ENCODE results near the gene MGAT1. TPM values are rescaled to one million over a fixed set of nuclear protein-coding genes. Genes with fewer than 3 reads are reported as not detected.

MGAT1 gene
- total RNA-seq, 1 donor from 2014 or later: 137 TPM

DNA sequence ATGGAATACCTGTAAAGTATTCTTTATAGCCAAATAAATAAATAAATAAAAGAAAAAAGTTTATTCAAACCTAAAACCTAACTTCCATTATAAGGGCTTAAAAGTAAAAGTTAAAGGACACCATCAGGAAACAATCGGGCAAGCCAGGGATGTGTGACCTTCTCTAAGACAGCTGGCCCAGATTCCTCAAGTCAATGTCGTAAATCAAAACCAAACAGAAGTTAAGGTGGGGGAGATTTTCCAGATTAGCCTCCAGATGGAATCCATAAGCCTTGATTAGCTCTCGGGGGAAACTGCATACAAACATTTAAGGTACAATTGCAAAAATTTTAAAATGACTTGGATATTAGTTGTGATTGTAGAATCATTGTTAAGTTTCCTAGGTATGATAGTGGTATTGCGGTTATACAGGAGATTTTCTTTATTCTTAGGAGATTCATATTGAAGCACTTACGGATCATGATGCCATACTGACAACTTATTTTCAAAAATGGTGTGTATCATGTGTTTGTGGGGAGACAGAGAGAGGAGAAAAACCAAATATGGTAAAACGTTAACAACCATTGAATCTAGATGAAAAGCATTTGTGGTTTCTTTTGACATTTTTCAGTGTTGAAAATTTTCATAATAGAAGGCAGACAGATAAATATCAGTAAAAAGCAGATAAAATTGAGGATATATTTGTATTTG is 21.5 kb upstream of the MGAT1 start:
- Mint-ChIP-seq H3K9me3 (ENCODE audit: unreplicated experiment) (peaks cover 8% of the 10 kb centered on the region), H3K36me3 (ENCODE audit: unreplicated experiment) (no peaks in the 10 kb centered on the region), H3K27me3 (ENCODE audit: unreplicated experiment) (no peaks in the 10 kb centered on the region), H3K4me3 (ENCODE audit: unreplicated experiment) (no peak overlapping the region), H3K4me1 (ENCODE audit: unreplicated experiment) (peaks cover 17% of the 10 kb centered on the region), H3K27ac (ENCODE audit: unreplicated experiment) (no peak overlapping the region)
- no peak for DNase-seq (ENCODE audit: extremely low spot score, unreplicated experiment)
- TF ChIP-seq, protein P1, sequence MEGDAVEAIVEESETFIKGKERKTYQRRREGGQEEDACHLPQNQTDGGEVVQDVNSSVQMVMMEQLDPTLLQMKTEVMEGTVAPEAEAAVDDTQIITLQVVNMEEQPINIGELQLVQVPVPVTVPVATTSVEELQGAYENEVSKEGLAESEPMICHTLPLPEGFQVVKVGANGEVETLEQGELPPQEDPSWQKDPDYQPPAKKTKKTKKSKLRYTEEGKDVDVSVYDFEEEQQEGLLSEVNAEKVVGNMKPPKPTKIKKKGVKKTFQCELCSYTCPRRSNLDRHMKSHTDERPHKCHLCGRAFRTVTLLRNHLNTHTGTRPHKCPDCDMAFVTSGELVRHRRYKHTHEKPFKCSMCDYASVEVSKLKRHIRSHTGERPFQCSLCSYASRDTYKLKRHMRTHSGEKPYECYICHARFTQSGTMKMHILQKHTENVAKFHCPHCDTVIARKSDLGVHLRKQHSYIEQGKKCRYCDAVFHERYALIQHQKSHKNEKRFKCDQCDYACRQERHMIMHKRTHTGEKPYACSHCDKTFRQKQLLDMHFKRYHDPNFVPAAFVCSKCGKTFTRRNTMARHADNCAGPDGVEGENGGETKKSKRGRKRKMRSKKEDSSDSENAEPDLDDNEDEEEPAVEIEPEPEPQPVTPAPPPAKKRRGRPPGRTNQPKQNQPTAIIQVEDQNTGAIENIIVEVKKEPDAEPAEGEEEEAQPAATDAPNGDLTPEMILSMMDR (IDR thresholded peaks at IDR 0.05): no peak

DNA sequence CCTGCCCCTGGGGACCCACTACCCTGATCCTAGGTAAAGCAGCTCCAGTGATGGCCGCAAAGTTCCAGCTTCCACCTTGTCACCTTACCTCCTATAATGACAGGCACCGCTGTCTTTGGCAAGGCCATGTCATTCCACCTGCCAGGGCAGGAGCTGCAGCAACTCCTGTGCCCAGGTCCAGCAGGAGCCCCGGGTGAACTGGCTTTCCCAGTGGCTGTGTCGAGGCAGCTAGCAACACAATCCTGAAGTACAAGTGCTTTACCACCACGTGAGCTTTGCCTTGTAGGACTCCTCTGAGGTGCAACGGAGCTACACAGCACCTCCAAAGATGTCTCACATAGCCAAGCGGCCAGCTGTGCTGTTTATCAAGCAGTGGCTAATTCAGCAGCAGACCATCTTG is 20.7 kb upstream of the MGAT1 start:
- peaks cover 17% of the 10 kb centered on the region for H3K4me1 Mint-ChIP-seq (ENCODE audit: unreplicated experiment)
- peaks cover 6% of the 10 kb centered on the region for H3K9me3 Mint-ChIP-seq (ENCODE audit: unreplicated experiment)
- H3K27ac Mint-ChIP-seq (ENCODE audit: unreplicated experiment): no peak overlapping the region
- TF ChIP-seq, protein P1 (IDR thresholded peaks at IDR 0.05): no peak
- H3K4me3 Mint-ChIP-seq (ENCODE audit: unreplicated experiment): no peak overlapping the region
- H3K36me3 Mint-ChIP-seq (ENCODE audit: unreplicated experiment): no peaks in the 10 kb centered on the region
- DNase-seq (ENCODE audit: extremely low spot score, unreplicated experiment): no peak
- no peaks in the 10 kb centered on the region for H3K27me3 Mint-ChIP-seq (ENCODE audit: unreplicated experiment)

DNA sequence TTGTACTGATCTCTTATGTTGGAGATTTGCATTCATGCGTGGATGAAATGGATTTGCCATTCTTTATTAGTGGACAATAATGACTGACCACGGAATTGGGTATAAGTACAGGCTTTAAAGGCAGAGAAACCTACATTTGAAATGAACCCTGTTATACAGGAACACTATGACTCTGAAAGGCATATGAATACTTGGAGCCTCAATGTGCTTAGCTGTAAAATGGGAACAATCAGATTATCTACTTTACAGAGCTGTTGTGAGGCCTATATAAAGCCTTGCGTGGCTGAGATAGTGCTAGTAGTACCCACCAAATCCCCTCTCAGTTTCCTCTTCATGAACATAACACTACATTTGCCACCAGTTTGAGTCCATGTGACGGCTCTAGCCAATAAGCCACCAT is 18.9 kb upstream of the MGAT1 start:
- H3K4me1 Mint-ChIP-seq (ENCODE audit: unreplicated experiment): peaks cover 29% of the 10 kb centered on the region

DNA sequence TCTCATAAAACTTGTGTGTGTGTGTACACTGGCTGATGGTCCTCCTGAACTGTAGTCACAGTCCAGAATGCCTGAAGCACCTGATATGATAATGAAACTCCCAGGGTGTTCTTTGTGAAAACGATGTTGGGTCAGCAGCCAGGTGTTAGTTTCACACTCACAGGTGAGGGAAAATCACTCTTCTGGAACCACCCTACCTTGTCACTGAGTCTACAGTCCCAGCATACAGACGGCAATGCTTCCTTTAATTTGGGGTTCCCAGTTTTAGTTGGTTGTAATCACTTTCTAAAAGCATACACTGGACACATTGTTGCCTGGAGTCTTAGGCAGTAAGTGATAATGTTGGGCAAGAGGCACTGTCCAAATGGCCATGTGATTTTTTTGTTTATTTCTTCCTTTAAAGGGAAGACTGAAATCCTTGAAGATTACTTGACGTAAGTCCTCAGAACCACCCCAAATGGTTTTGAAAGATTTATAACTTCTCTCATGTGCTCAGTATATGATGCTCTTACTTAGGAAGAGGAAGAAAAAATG is 18.2 kb upstream of the MGAT1 start:
- Mint-ChIP-seq H3K27me3 (ENCODE audit: unreplicated experiment) (no peaks in the 10 kb centered on the region), H3K4me1 (ENCODE audit: unreplicated experiment) (peaks cover 25% of the 10 kb centered on the region), H3K4me3 (ENCODE audit: unreplicated experiment) (no peak overlapping the region), H3K9me3 (ENCODE audit: unreplicated experiment) (no peaks in the 10 kb centered on the region), H3K27ac (ENCODE audit: unreplicated experiment) (no peak overlapping the region), H3K36me3 (ENCODE audit: unreplicated experiment) (no peaks in the 10 kb centered on the region)
- no peak for DNase-seq (ENCODE audit: extremely low spot score, unreplicated experiment)
- TF ChIP-seq, protein P1 (IDR thresholded peaks at IDR 0.05): no peak

More for the DNA sequence above, 18.9 kb upstream of the MGAT1 start:
- DNase-seq (ENCODE audit: extremely low spot score, unreplicated experiment): no peak
- Mint-ChIP-seq H3K4me3 (ENCODE audit: unreplicated experiment) (no peak overlapping the region), H3K9me3 (ENCODE audit: unreplicated experiment) (no peaks in the 10 kb centered on the region), H3K27me3 (ENCODE audit: unreplicated experiment) (no peaks in the 10 kb centered on the region), H3K36me3 (ENCODE audit: unreplicated experiment) (no peaks in the 10 kb centered on the region), H3K27ac (ENCODE audit: unreplicated experiment) (no peak overlapping the region)
- TF ChIP-seq, protein P1 (IDR thresholded peaks at IDR 0.05): no peak

DNA sequence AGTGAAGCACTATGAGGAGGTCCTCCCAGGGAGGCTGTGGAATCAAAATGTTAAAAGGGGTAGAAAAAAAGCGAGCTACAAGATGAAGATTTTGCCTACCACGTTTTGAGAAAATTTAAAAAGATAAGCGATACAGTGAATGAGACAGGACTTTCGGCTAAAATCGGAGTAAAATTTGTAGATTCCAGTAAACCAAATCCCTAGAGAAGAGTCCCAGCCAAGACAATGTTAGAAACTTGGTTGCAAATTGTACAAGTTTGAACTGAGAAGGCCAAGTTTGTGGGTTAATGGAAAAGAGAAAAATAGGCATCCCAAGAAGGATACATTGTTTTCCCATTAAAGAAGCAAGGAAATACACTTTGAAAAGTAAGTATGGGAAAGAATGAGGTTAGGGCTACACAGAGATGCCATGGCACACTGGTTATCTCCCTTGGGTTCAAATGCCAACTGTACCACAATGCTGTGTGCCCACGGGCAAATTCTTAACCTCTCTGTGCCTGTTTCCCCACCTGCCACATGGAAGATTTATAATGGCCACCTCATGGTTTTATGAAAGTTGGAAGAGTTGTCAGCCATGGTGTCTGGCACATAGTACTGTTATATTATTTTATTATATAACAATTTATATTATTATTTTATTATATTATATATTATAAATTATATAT is 16.2 kb upstream of the MGAT1 start:
- H3K4me1 Mint-ChIP-seq (ENCODE audit: unreplicated experiment): peaks cover 14% of the 10 kb centered on the region
- DNase-seq (ENCODE audit: extremely low spot score, unreplicated experiment): no peak
- no peaks in the 10 kb centered on the region for H3K36me3 Mint-ChIP-seq (ENCODE audit: unreplicated experiment)
- TF ChIP-seq, protein P1 (IDR thresholded peaks at IDR 0.05): no peak
- H3K27ac Mint-ChIP-seq (ENCODE audit: unreplicated experiment): no peak overlapping the region
- H3K9me3 Mint-ChIP-seq (ENCODE audit: unreplicated experiment): no peaks in the 10 kb centered on the region
- H3K27me3 Mint-ChIP-seq (ENCODE audit: unreplicated experiment): no peaks in the 10 kb centered on the region
- no peak overlapping the region for H3K4me3 Mint-ChIP-seq (ENCODE audit: unreplicated experiment)

All from osteocyte (in vitro differentiated cells).